ENCODE results near the gene RGS3. TPM values are rescaled to one million over a fixed set of nuclear protein-coding genes. Genes with fewer than 3 reads are reported as not detected.
A peak's percentile ranks its signal among the peaks of the same experiment; 100 is the strongest.

The RGS3 gene
- total RNA-seq, 6 donors from 2014 or later = 60.3 to 93.2 (median 72.6) TPM

DNA sequence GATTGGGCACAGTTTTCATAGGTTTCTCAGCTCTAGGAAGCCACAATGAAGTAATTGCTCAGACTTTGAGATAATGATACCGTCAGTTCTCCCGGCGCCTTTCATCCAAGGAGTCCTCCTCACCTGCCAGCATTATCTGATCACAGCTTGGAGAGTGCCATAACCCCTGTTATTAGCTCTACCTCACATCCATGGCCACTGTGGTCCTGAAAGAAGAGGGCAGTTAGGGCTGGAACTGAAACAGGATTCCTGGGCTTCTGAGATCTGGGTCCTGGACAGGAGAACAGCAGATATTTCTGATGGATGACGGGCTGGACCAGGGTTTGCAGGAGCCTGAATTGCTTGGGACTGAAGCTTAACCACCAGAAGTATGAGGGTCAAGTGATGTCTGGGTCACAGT lies 13.5 kb downstream of the RGS3 start:
- no peak for DNase-seq
- no peak for ATAC-seq (ENCODE audit: low FRiP score in 2 of 2)
- no peaks in the 10 kb centered on the region for H3K27me3 ChIP-seq
- no peaks in the 10 kb centered on the region for H3K9me3 ChIP-seq
- TF ChIP-seq, protein P1, sequence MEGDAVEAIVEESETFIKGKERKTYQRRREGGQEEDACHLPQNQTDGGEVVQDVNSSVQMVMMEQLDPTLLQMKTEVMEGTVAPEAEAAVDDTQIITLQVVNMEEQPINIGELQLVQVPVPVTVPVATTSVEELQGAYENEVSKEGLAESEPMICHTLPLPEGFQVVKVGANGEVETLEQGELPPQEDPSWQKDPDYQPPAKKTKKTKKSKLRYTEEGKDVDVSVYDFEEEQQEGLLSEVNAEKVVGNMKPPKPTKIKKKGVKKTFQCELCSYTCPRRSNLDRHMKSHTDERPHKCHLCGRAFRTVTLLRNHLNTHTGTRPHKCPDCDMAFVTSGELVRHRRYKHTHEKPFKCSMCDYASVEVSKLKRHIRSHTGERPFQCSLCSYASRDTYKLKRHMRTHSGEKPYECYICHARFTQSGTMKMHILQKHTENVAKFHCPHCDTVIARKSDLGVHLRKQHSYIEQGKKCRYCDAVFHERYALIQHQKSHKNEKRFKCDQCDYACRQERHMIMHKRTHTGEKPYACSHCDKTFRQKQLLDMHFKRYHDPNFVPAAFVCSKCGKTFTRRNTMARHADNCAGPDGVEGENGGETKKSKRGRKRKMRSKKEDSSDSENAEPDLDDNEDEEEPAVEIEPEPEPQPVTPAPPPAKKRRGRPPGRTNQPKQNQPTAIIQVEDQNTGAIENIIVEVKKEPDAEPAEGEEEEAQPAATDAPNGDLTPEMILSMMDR (IDR thresholded peaks at IDR 0.05) = no peak
- TF ChIP-seq EP300 (IDR thresholded peaks at IDR 0.05) = no peak
- TF ChIP-seq POLR2AphosphoS5 (IDR thresholded peaks at IDR 0.05) = no peak
- TF ChIP-seq POLR2A (IDR thresholded peaks at IDR 0.05) = no peak
- H3K36me3 ChIP-seq = no peaks in the 10 kb centered on the region
- no peak overlapping the region for H3K27ac ChIP-seq
- no peak overlapping the region for H3K4me3 ChIP-seq
- H3K4me1 ChIP-seq = no peaks in the 10 kb centered on the region
- 98% methylated on average over 4 of the region's 4 CpGs for WGBS, 2 donors

DNA sequence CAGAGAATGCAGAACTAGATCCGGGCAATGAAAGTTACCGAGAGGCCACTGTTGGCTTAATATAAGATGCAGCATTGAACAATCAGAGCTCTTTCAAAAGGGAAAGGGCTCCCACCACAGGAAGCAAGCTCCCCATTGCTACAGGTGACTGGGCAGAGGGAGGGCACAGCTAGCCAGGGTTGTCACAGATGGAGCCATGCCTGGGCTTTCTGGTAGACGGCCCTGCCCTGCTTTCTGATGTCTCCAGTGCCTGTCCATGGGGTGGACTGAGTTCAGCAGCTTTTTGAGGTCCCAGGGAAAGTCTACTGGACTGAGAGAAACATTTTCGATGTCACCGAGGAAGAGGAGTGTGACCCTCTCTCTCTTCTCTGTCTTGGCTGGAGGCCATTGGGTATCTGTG lies 14.1 kb downstream of the RGS3 start:
- no peak overlapping the region for H3K27ac ChIP-seq
- H3K4me1 ChIP-seq = no peaks in the 10 kb centered on the region
- no peaks in the 10 kb centered on the region for H3K27me3 ChIP-seq
- no peak overlapping the region for H3K4me3 ChIP-seq
- no peaks in the 10 kb centered on the region for H3K9me3 ChIP-seq
- H3K36me3 ChIP-seq = no peaks in the 10 kb centered on the region
- TF ChIP-seq EP300 (IDR thresholded peaks at IDR 0.05) (no peak), POLR2A (IDR thresholded peaks at IDR 0.05) (no peak), POLR2AphosphoS5 (IDR thresholded peaks at IDR 0.05) (no peak)
- TF ChIP-seq, protein P1 (IDR thresholded peaks at IDR 0.05) = no peak
- DNase-seq (no peak), ATAC-seq (ENCODE audit: low FRiP score in 2 of 2) (no peak)
- 88 to 93% methylated on average over 5 of the region's 5 CpGs for WGBS, 2 donors

DNA sequence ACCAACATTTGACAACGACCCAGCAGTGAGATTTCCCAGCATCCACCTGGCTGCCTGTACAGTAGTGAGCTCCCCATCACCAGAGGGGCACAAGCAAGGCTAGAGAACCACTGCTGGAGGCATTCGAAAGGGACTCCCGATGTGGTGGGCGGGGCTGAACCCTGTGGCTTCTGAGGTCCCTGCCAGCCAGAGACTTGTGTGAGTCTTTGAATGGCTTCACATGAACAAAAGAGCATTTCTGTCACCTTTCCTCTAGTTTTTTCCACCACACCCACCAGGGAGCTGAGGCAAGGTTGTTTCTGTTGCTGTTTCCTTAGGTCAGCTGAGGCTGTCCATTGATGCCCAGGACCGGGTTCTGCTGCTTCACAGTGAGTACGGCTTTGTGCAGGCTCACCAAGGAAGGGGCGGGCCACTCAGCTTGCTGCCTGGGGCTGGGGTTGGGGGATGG lies 15.7 kb downstream of the RGS3 start:
- Histone ChIP-seq H3K9me3 (no peaks in the 10 kb centered on the region), H3K36me3 (no peaks in the 10 kb centered on the region), H3K27ac (no peak overlapping the region), H3K4me3 (no peak overlapping the region), H3K27me3 (no peaks in the 10 kb centered on the region), H3K4me1 (peaks cover 7 to 8% (median 8%) of the 10 kb centered on the region in 4 donors)
- TF ChIP-seq EP300 (IDR thresholded peaks at IDR 0.05) (no peak), POLR2AphosphoS5 (IDR thresholded peaks at IDR 0.05) (no peak), POLR2A (IDR thresholded peaks at IDR 0.05) (no peak)
- TF ChIP-seq, protein P1 (IDR thresholded peaks at IDR 0.05) = no peak
- WGBS, 2 donors = 75 to 77% methylated on average over 7 of the region's 7 CpGs
- no peak for ATAC-seq (ENCODE audit: low FRiP score in 2 of 2)
- DNase-seq = peak in 1 of 2 donors; percentile 11

GRCh38 chr9:113480612-113481011 lies 17.1 kb downstream of the RGS3 start:
- H3K27me3 ChIP-seq = no peaks in the 10 kb centered on the region
- TF ChIP-seq POLR2AphosphoS5 (IDR thresholded peaks at IDR 0.05) (no peak), EP300 (IDR thresholded peaks at IDR 0.05) (no peak), POLR2A (IDR thresholded peaks at IDR 0.05) (no peak)
- TF ChIP-seq, protein P1 (IDR thresholded peaks at IDR 0.05) = no peak
- no peak for DNase-seq
- ATAC-seq (ENCODE audit: low FRiP score in 2 of 2) = no peak
- H3K27ac ChIP-seq = no peak overlapping the region
- peaks cover 14 to 16% (median 15%) of the 10 kb centered on the region in 4 donors for H3K4me1 ChIP-seq
- H3K36me3 ChIP-seq = no peaks in the 10 kb centered on the region
- H3K4me3 ChIP-seq = no peak overlapping the region
- 97 to 99% methylated on average over 4 of the region's 4 CpGs for WGBS, 2 donors
- no peaks in the 10 kb centered on the region for H3K9me3 ChIP-seq

DNA sequence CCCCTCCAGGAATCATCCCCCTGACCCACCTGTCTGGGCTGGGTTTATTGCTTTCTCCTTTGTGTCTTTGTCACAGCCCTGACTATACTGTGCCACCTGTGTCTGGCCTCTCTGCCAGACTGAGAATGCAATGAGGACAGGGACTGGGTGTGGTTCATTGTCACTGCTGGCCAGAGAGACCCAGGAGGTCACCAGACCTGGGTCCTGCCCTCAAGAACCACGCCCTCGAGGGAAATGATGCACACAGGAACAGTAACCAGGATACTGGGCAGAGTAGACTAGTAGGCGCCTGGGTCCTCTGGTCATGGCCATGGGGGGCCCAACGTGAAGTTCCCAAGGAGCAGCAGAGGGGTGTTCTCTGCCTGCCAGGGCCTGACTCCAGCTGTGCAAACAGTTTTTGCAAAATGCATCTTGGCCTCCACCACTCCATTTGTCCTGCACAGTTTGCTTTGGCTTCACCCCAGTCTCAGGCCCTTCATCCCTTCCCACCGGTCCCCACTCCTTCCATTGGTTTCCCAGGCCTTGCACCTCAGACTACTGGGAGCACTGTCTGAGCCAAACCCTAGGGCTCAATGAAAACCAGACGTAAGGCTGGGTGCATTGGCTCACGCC lies 17.8 kb downstream of the RGS3 start:
- no peaks in the 10 kb centered on the region for H3K9me3 ChIP-seq
- WGBS, 2 donors = 76 to 92% methylated on average over 7 of the region's 7 CpGs
- H3K27ac ChIP-seq = no peak overlapping the region
- H3K4me1 ChIP-seq = peaks cover 14 to 16% (median 15%) of the 10 kb centered on the region in 4 donors
- H3K36me3 ChIP-seq = no peaks in the 10 kb centered on the region
- no peak for DNase-seq
- H3K27me3 ChIP-seq = no peaks in the 10 kb centered on the region
- TF ChIP-seq POLR2AphosphoS5 (IDR thresholded peaks at IDR 0.05) (no peak), EP300 (IDR thresholded peaks at IDR 0.05) (no peak), POLR2A (IDR thresholded peaks at IDR 0.05) (no peak)
- TF ChIP-seq, protein P1 (IDR thresholded peaks at IDR 0.05) = no peak
- ATAC-seq (ENCODE audit: low FRiP score in 2 of 2) = no peak
- no peak overlapping the region for H3K4me3 ChIP-seq
